Glutamatergic neuron (in vitro differentiated cells): ENCODE results near the gene ANGPTL2. TPM values are rescaled to one million over a fixed set of nuclear protein-coding genes. Genes with fewer than 3 reads are reported as not detected.

Source experiments
- DNase-seq: peaks from one replicate; pipeline ENCODE4 v3.0.0; 2022
- H3K27ac Mint-ChIP-seq: one replicate; pipeline ENCODE4 v1.8.0; 2020; ENCODE audit warnings: mild to moderate bottlenecking, mixed read lengths, inconsistent platforms; ENCODE audit not compliant: unreplicated experiment
- H3K27me3 Mint-ChIP-seq: one replicate; pipeline ENCODE4 v1.8.0; 2020; ENCODE audit warnings: mild to moderate bottlenecking, moderate library complexity, mixed read lengths, inconsistent platforms; ENCODE audit not compliant: unreplicated experiment
- H3K36me3 Mint-ChIP-seq: one replicate; pipeline ENCODE4 v1.8.0; 2020; ENCODE audit warnings: mild to moderate bottlenecking, mixed read lengths, inconsistent platforms; ENCODE audit not compliant: unreplicated experiment
- H3K4me1 Mint-ChIP-seq: one replicate; pipeline ENCODE4 v1.8.0; 2020; ENCODE audit warnings: mild to moderate bottlenecking, low read depth, mixed read lengths, inconsistent platforms; ENCODE audit not compliant: unreplicated experiment
- H3K4me3 Mint-ChIP-seq: one replicate; pipeline ENCODE4 v1.8.0; 2020; ENCODE audit warnings: mild to moderate bottlenecking, mixed read lengths, inconsistent platforms; ENCODE audit not compliant: unreplicated experiment
- H3K9me3 Mint-ChIP-seq: one replicate; pipeline ENCODE4 v1.8.0; 2020; ENCODE audit warnings: mild to moderate bottlenecking, moderate library complexity, mixed read lengths, inconsistent platforms; ENCODE audit not compliant: unreplicated experiment
- total RNA-seq: library from RNA; stranded (reverse); fragmentation: NEBNext Ultra II Directional; extraction: Animal tissue kit (Norgen Biotek cat#: 25700); gene quantifications from one replicate; pipeline ENCODE4 v1.2.1, GENCODE V29; 2021; ENCODE audit not compliant: unreplicated experiment
- TF ChIP-seq, protein P1 (sequence below): fragments of 200-600 bp; sonication (generic); IDR thresholded peaks from one replicate; pipeline ENCODE4 v1.5.0; 2021; ENCODE audit not compliant: partially characterized antibody, unreplicated experiment

Gene ANGPTL2
- total RNA-seq, 1 donor from 2014 or later = 55.5 TPM

DNA sequence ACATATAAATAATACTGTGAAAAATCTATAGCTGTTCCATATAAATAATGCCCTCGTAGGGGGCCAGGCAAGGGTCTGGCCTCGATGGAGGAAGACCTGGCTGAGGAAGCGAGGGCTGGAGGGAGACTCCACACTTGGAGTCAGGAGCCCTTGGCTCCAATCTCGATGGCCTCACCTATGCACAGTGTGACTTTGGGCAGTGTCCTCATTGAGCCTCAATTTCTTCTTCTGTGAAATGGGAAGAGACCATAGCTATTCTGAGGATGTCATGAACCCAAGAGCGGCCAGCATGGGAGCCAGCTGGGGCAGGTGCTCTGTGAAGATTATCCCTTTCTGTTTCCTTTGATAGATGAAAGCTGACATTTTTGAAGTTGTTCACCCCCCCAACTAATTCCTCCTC is 24.8 kb downstream of the ANGPTL2 start:
- TF ChIP-seq, protein P1, sequence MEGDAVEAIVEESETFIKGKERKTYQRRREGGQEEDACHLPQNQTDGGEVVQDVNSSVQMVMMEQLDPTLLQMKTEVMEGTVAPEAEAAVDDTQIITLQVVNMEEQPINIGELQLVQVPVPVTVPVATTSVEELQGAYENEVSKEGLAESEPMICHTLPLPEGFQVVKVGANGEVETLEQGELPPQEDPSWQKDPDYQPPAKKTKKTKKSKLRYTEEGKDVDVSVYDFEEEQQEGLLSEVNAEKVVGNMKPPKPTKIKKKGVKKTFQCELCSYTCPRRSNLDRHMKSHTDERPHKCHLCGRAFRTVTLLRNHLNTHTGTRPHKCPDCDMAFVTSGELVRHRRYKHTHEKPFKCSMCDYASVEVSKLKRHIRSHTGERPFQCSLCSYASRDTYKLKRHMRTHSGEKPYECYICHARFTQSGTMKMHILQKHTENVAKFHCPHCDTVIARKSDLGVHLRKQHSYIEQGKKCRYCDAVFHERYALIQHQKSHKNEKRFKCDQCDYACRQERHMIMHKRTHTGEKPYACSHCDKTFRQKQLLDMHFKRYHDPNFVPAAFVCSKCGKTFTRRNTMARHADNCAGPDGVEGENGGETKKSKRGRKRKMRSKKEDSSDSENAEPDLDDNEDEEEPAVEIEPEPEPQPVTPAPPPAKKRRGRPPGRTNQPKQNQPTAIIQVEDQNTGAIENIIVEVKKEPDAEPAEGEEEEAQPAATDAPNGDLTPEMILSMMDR = no peak
- peaks cover 4% of the 10 kb centered on the region for H3K36me3 Mint-ChIP-seq
- H3K27me3 Mint-ChIP-seq = peaks cover 2% of the 10 kb centered on the region
- H3K27ac Mint-ChIP-seq = no peak overlapping the region
- DNase-seq = no peak
- H3K4me1 Mint-ChIP-seq = no peaks in the 10 kb centered on the region
- no peak overlapping the region for H3K4me3 Mint-ChIP-seq
- peaks cover 2% of the 10 kb centered on the region for H3K9me3 Mint-ChIP-seq

DNA sequence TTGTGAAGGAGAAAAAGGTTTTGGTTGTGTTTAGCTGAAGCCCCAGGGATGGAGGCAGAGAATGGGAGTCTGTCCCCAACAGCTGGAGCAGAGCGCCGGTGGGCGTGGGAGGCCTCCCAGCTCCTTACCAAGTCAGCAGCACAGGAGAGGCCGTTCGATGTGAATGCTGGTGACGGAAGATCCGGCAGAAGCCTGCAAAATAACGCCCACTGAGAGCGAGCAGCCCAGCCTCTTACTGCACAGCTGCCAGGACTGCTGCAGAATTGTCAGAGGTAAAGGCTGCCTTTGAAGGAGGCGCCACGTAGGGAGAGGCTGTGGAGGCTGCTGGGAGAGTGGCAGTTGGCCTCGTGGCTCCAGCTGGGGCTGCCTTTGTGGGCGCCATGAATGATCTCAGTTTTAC is 26.2 kb downstream of the ANGPTL2 start:
- Mint-ChIP-seq H3K9me3 (peaks cover 5% of the 10 kb centered on the region), H3K27me3 (peaks cover 2% of the 10 kb centered on the region), H3K4me1 (no peaks in the 10 kb centered on the region), H3K4me3 (no peak overlapping the region), H3K27ac (no peak overlapping the region), H3K36me3 (no peaks in the 10 kb centered on the region)
- DNase-seq = no peak
- TF ChIP-seq, protein P1 = no peak

GRCh38 chr9:127095411-127095810 is 27.0 kb downstream of the ANGPTL2 start:
- Mint-ChIP-seq H3K4me1 (no peaks in the 10 kb centered on the region), H3K4me3 (no peak overlapping the region), H3K27ac (no peak overlapping the region), H3K36me3 (peaks cover 5% of the 10 kb centered on the region), H3K9me3 (peaks cover 5% of the 10 kb centered on the region), H3K27me3 (peaks cover 2% of the 10 kb centered on the region)
- DNase-seq = no peak
- TF ChIP-seq, protein P1 = no peak

- TF ChIP-seq, protein P1 = no peak
- no peak overlapping the region for H3K4me3 Mint-ChIP-seq
- peaks cover 2% of the 10 kb centered on the region for H3K27me3 Mint-ChIP-seq
- DNase-seq = no peak
- H3K36me3 Mint-ChIP-seq = peaks cover 7% of the 10 kb centered on the region
- no peaks in the 10 kb centered on the region for H3K4me1 Mint-ChIP-seq
- H3K9me3 Mint-ChIP-seq = peaks cover 5% of the 10 kb centered on the region
- no peak overlapping the region for H3K27ac Mint-ChIP-seq
Observed at GRCh38 chr9:127093319-127094020, 29.0 kb downstream of the ANGPTL2 start.

- H3K9me3 Mint-ChIP-seq = peaks cover 11% of the 10 kb centered on the region
- peaks cover 17% of the 10 kb centered on the region for H3K36me3 Mint-ChIP-seq
- TF ChIP-seq, protein P1 = no peak
- H3K27ac Mint-ChIP-seq = no peak overlapping the region
- no peaks in the 10 kb centered on the region for H3K4me1 Mint-ChIP-seq
- DNase-seq = no peak
- no peak overlapping the region for H3K4me3 Mint-ChIP-seq
- peaks cover 2% of the 10 kb centered on the region for H3K27me3 Mint-ChIP-seq
Observed at GRCh38 chr9:127092041-127092608, 30.3 kb downstream of the ANGPTL2 start.
